ENCODE results near the gene HOMER1. TPM values are rescaled to one million over a fixed set of nuclear protein-coding genes. Genes with fewer than 3 reads are reported as not detected.

HOMER1 gene
- total RNA-seq, 1 donor = 14.1 TPM

GRCh38 chr5:79330071-79330470 is 183.9 kb downstream of the HOMER1 start:
- H3K4me3 ChIP-seq (ENCODE audit: insufficient read depth, low read length) = no peak overlapping the region
- H3K4me1 ChIP-seq (ENCODE audit: insufficient read depth, low read length) = no peaks in the 10 kb centered on the region
- TF ChIP-seq CTCF (IDR thresholded peaks at IDR 0.05; ENCODE audit: extremely low read depth, low read depth, low read length) = no peak
- H3K79me2 ChIP-seq (ENCODE audit: insufficient read depth, low read length) = no peaks in the 10 kb centered on the region
- H3K27me3 ChIP-seq (ENCODE audit: insufficient read depth, low read length) = peaks cover 3% of the 10 kb centered on the region
- no peaks in the 10 kb centered on the region for H4K20me1 ChIP-seq (ENCODE audit: insufficient read depth, low read length)
- H3K4me2 ChIP-seq (ENCODE audit: insufficient read depth, low read length) = no peak overlapping the region
- no peak overlapping the region for H3K27ac ChIP-seq (ENCODE audit: low read depth, low read length)
- DNase-seq (ENCODE audit: insufficient read length, low spot score, missing footprints) = no peak
- H2AFZ ChIP-seq (ENCODE audit: low read length) = no peak overlapping the region
- H3K36me3 ChIP-seq (ENCODE audit: insufficient read depth, low read length) = no peaks in the 10 kb centered on the region
- H3K9me3 ChIP-seq (ENCODE audit: low read depth, low read length) = no peaks in the 10 kb centered on the region

GRCh38 chr5:79329453-79329852 is 184.5 kb downstream of the HOMER1 start:
- no peak for DNase-seq (ENCODE audit: insufficient read length, low spot score, missing footprints)
- no peaks in the 10 kb centered on the region for H3K79me2 ChIP-seq (ENCODE audit: insufficient read depth, low read length)
- H3K4me2 ChIP-seq (ENCODE audit: insufficient read depth, low read length) = no peak overlapping the region
- H3K9me3 ChIP-seq (ENCODE audit: low read depth, low read length) = no peaks in the 10 kb centered on the region
- no peak overlapping the region for H3K4me3 ChIP-seq (ENCODE audit: insufficient read depth, low read length)
- TF ChIP-seq CTCF (IDR thresholded peaks at IDR 0.05; ENCODE audit: extremely low read depth, low read depth, low read length) = no peak
- peaks cover 3% of the 10 kb centered on the region for H3K27me3 ChIP-seq (ENCODE audit: insufficient read depth, low read length)
- H2AFZ ChIP-seq (ENCODE audit: low read length) = no peak overlapping the region
- H3K36me3 ChIP-seq (ENCODE audit: insufficient read depth, low read length) = no peaks in the 10 kb centered on the region
- no peaks in the 10 kb centered on the region for H3K4me1 ChIP-seq (ENCODE audit: insufficient read depth, low read length)
- no peaks in the 10 kb centered on the region for H4K20me1 ChIP-seq (ENCODE audit: insufficient read depth, low read length)
- no peak overlapping the region for H3K27ac ChIP-seq (ENCODE audit: low read depth, low read length)

Small RNAs within 50 kb of the gene (small RNA-seq; reads per million reads assigned to genes)
- gene RF00019 = not detected

Other genes with a start within 250 kb of the HOMER1 start
- 65.9 and 77.5 TPM in 2 replicates for gene TENT2, start 98.3 kb upstream of the HOMER1 start, total RNA-seq
- gene CMYA5, start 175.7 kb upstream of the HOMER1 start, total RNA-seq = 2.1 and 2.2 TPM in 2 replicates

Measured in osteoblast (primary cell).